Measurements from ENCODE around the gene FARSB.

The FARSB gene

DNA sequence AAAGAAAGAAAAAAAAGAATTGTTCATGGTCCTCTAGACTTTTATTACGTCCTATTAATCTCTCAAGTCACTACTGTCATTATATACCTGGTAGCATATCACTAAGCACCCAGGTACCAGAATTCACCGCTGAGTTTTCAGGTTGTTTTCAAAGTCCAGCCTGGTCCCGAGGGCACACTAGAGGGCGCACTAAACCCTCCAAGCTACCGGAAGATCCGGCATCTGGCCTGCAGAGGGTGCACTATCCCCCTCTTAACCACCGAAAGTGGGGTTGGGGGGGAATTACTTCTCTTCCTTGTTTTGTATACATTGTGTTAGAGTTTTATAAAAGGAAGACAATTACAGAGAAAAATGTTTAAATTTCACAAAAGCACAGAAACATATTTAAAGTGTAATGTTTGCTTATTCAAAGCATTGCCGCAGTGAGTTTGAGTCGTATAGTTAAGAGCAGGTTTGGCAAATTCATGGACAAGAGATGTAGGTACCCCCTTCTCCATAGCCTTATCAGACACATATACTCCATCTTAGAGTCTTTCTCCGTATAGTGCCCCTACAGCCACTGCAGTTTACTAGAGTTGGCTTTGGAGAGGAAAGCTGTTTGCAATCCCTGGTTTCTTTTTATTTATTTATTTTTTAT is 34.8 kb upstream of the FARSB start:
- Histone ChIP-seq H3K27me3 (ENCODE audit: low read depth, low read length) (no peaks in the 10 kb centered on the region), H3K9ac (ENCODE audit: low read length) (no peak overlapping the region), H3K4me3 (ENCODE audit: low read length) (peak overlapping the region; percentile 65), H3K9me3 (ENCODE audit: insufficient read depth, low read length) (no peaks in the 10 kb centered on the region), H3K36me3 (replicated peaks; ENCODE audit: low read depth, low read length) (no peaks in the 10 kb centered on the region), H3K4me1 (ENCODE audit: low read length) (peaks cover 16% of the 10 kb centered on the region), H4K20me1 (ENCODE audit: insufficient read depth, low read length) (no peaks in the 10 kb centered on the region), H3K79me2 (ENCODE audit: low read length) (no peaks in the 10 kb centered on the region), H3K4me2 (ENCODE audit: low read length) (peak overlapping the region; percentile 75), H3K27ac (ENCODE audit: low read length) (no peak overlapping the region), H2AFZ (ENCODE audit: low read depth, low read length) (peak overlapping the region; percentile 88)
- TF ChIP-seq, protein P1, sequence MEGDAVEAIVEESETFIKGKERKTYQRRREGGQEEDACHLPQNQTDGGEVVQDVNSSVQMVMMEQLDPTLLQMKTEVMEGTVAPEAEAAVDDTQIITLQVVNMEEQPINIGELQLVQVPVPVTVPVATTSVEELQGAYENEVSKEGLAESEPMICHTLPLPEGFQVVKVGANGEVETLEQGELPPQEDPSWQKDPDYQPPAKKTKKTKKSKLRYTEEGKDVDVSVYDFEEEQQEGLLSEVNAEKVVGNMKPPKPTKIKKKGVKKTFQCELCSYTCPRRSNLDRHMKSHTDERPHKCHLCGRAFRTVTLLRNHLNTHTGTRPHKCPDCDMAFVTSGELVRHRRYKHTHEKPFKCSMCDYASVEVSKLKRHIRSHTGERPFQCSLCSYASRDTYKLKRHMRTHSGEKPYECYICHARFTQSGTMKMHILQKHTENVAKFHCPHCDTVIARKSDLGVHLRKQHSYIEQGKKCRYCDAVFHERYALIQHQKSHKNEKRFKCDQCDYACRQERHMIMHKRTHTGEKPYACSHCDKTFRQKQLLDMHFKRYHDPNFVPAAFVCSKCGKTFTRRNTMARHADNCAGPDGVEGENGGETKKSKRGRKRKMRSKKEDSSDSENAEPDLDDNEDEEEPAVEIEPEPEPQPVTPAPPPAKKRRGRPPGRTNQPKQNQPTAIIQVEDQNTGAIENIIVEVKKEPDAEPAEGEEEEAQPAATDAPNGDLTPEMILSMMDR (IDR thresholded peaks at IDR 0.05; ENCODE audit: low read depth, low read length): peak; percentile 99
- no peak for TF ChIP-seq EZH2phosphoT487 (IDR thresholded peaks at IDR 0.05; ENCODE audit: low read depth)

DNA sequence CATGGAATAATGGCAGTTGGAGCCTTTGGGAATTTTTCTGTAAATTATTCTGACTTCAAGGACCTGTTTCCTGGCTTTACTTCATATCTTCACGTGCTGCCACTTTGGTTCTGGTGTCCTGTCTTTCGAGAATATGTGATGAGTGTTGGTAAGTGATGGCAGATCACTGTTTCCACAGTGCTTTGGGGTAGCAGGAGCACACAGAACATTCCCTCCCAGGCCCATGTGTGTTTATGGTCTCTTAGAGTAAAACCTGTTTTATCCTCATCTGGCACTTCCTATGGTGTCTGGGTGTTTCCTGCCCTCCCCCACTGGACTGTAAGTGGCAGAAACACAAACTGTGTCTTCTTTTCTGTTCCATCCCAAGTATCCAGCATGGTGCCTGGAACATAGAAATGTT is 33.4 kb upstream of the FARSB start:
- Histone ChIP-seq H3K27ac (ENCODE audit: low read length) (no peak overlapping the region), H3K9me3 (ENCODE audit: insufficient read depth, low read length) (no peaks in the 10 kb centered on the region), H4K20me1 (ENCODE audit: insufficient read depth, low read length) (no peaks in the 10 kb centered on the region), H2AFZ (ENCODE audit: low read depth, low read length) (no peak overlapping the region), H3K4me2 (ENCODE audit: low read length) (no peak overlapping the region), H3K9ac (ENCODE audit: low read length) (no peak overlapping the region), H3K79me2 (ENCODE audit: low read length) (no peaks in the 10 kb centered on the region), H3K4me1 (ENCODE audit: low read length) (peaks cover 16% of the 10 kb centered on the region), H3K4me3 (ENCODE audit: low read length) (no peak overlapping the region), H3K36me3 (replicated peaks; ENCODE audit: low read depth, low read length) (no peaks in the 10 kb centered on the region), H3K27me3 (ENCODE audit: low read depth, low read length) (no peaks in the 10 kb centered on the region)
- TF ChIP-seq, protein P1 (IDR thresholded peaks at IDR 0.05; ENCODE audit: low read depth, low read length): no peak
- TF ChIP-seq EZH2phosphoT487 (IDR thresholded peaks at IDR 0.05; ENCODE audit: low read depth): no peak

DNA sequence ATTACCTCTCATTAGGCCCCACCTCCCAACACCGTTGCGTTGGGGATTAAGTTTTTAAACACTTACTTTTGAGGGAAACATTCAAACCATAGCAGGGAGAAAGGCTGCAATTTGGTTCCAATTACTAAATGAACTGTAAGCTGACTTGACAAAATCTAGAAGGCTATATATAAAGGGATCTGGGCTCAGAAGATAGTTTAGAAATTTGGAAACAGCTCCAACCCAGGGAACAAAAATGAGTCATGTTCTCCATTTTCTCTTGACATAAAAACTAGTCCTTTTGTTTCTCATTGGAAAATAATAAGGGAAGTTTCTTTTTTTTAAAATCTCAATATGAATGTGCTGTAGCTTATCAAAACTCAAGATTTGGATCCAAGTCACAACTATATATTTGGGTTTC is 33.0 kb upstream of the FARSB start:
- Histone ChIP-seq H3K27ac (ENCODE audit: low read length) (no peak overlapping the region), H3K79me2 (ENCODE audit: low read length) (no peaks in the 10 kb centered on the region), H3K27me3 (ENCODE audit: low read depth, low read length) (no peaks in the 10 kb centered on the region), H3K4me3 (ENCODE audit: low read length) (no peak overlapping the region), H4K20me1 (ENCODE audit: insufficient read depth, low read length) (no peaks in the 10 kb centered on the region), H3K9ac (ENCODE audit: low read length) (no peak overlapping the region), H3K4me2 (ENCODE audit: low read length) (no peak overlapping the region), H2AFZ (ENCODE audit: low read depth, low read length) (no peak overlapping the region), H3K4me1 (ENCODE audit: low read length) (peaks cover 16% of the 10 kb centered on the region), H3K9me3 (ENCODE audit: insufficient read depth, low read length) (no peaks in the 10 kb centered on the region), H3K36me3 (replicated peaks; ENCODE audit: low read depth, low read length) (no peaks in the 10 kb centered on the region)
- no peak for TF ChIP-seq EZH2phosphoT487 (IDR thresholded peaks at IDR 0.05; ENCODE audit: low read depth)
- TF ChIP-seq, protein P1 (IDR thresholded peaks at IDR 0.05; ENCODE audit: low read depth, low read length): no peak

DNA sequence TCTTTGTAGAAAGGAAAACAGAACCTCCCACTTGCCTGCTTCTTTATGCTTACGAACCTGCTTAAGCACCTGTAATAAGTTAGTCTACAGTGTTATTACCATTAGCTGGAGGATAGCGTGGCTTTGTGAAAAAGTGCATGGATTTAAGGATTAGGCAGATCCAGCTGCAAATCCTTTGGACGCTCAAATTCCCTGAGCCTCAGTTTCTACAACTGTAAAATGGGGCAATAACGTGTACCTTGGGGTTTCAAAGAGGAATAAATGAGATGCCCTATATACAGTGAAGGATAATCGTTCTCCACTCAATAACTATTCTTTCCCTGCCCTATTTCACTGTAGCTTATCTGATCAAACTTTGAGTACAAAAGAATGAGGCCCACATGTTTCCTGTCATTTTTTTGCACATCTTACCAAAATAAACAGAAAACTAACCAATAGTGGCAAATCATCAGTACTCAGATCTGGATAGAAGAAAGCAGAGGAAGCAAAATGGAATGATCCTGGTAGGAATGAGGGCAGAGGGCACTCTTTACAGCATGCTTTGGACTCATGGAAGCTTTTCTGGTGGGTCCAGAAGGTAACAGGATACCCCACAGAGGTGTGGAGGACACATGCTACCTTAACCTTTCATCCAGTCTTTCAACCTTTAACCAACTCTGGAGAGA is 30.3 kb upstream of the FARSB start:
- H3K4me2 ChIP-seq (ENCODE audit: low read length): no peak overlapping the region
- H3K79me2 ChIP-seq (ENCODE audit: low read length): no peaks in the 10 kb centered on the region
- no peaks in the 10 kb centered on the region for H4K20me1 ChIP-seq (ENCODE audit: insufficient read depth, low read length)
- no peaks in the 10 kb centered on the region for H3K36me3 ChIP-seq (replicated peaks; ENCODE audit: low read depth, low read length)
- H3K4me1 ChIP-seq (ENCODE audit: low read length): peaks cover 12% of the 10 kb centered on the region
- no peak for TF ChIP-seq EZH2phosphoT487 (IDR thresholded peaks at IDR 0.05; ENCODE audit: low read depth)
- TF ChIP-seq, protein P1 (IDR thresholded peaks at IDR 0.05; ENCODE audit: low read depth, low read length): no peak
- no peaks in the 10 kb centered on the region for H3K9me3 ChIP-seq (ENCODE audit: insufficient read depth, low read length)
- H3K9ac ChIP-seq (ENCODE audit: low read length): no peak overlapping the region
- no peak overlapping the region for H3K4me3 ChIP-seq (ENCODE audit: low read length)
- H3K27me3 ChIP-seq (ENCODE audit: low read depth, low read length): no peaks in the 10 kb centered on the region
- no peak overlapping the region for H3K27ac ChIP-seq (ENCODE audit: low read length)
- no peak overlapping the region for H2AFZ ChIP-seq (ENCODE audit: low read depth, low read length)
